ENCODE data around the gene ZCWPW1.

- TF ChIP-seq, protein P1, sequence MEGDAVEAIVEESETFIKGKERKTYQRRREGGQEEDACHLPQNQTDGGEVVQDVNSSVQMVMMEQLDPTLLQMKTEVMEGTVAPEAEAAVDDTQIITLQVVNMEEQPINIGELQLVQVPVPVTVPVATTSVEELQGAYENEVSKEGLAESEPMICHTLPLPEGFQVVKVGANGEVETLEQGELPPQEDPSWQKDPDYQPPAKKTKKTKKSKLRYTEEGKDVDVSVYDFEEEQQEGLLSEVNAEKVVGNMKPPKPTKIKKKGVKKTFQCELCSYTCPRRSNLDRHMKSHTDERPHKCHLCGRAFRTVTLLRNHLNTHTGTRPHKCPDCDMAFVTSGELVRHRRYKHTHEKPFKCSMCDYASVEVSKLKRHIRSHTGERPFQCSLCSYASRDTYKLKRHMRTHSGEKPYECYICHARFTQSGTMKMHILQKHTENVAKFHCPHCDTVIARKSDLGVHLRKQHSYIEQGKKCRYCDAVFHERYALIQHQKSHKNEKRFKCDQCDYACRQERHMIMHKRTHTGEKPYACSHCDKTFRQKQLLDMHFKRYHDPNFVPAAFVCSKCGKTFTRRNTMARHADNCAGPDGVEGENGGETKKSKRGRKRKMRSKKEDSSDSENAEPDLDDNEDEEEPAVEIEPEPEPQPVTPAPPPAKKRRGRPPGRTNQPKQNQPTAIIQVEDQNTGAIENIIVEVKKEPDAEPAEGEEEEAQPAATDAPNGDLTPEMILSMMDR (IDR thresholded peaks at IDR 0.05; ENCODE audit: poor library complexity), result no peak
- no peak for TF ChIP-seq EZH2 (IDR thresholded peaks at IDR 0.05; ENCODE audit: borderline replicate concordance)
Measured at GRCh38 chr7:100384628-100385294, 43.7 kb downstream of the ZCWPW1 start.
